HEK293T (cell line): Measurements from ENCODE around the gene TEPSIN.

Experiments
- FOXK2 ChIP-seq: fragments of 450-650 bp; IDR thresholded peaks from 2 replicates; pipeline ENCODE4 v1.6.1; 2016; ENCODE audit warnings: mild to moderate bottlenecking
- FOXM1 ChIP-seq: fragments of 450-650 bp; IDR thresholded peaks from 2 replicates; pipeline ENCODE4 v1.6.1; 2017; ENCODE audit warnings: mild to moderate bottlenecking, borderline replicate concordance
- HDGF ChIP-seq: fragments of 450-650 bp; IDR thresholded peaks from 2 replicates; pipeline ENCODE4 v1.6.1; 2017; ENCODE audit warnings: antibody characterized with exemption, borderline replicate concordance
- L3MBTL2 ChIP-seq: fragments of 450-650 bp; conservative IDR thresholded peaks from 2 replicates; pipeline ENCODE4 v1.6.1; 2016; ENCODE audit warnings: mild to moderate bottlenecking
- LEF1 ChIP-seq: fragments of 450-650 bp; IDR thresholded peaks from 2 replicates; pipeline ENCODE4 v1.6.1; 2017; ENCODE audit warnings: mild to moderate bottlenecking, borderline replicate concordance
- NFRKB ChIP-seq: fragments of 450-650 bp; IDR thresholded peaks from 2 replicates; pipeline ENCODE4 v1.6.1; 2016; ENCODE audit warnings: mild to moderate bottlenecking, moderate library complexity
- SP1 ChIP-seq: fragments of 450-650 bp; IDR thresholded peaks from 2 replicates; pipeline ENCODE4 v1.6.1; 2017
- SUZ12 ChIP-seq: fragments of 450-650 bp; IDR thresholded peaks from 2 replicates; pipeline ENCODE4 v1.6.1; 2016; ENCODE audit warnings: mild to moderate bottlenecking
- TARDBP ChIP-seq: fragments of 450-650 bp; IDR thresholded peaks from 2 replicates; pipeline ENCODE4 v1.6.1; 2016
- TF ChIP-seq, protein P1 (sequence below): fragments of 450-650 bp; IDR thresholded peaks from 2 replicates; pipeline ENCODE4 v1.6.1; 2016

GRCh38 chr17:81218991-81219390 is 19.9 kb downstream of the TEPSIN start:
- TF ChIP-seq HDGF (no peak), LEF1 (no peak), FOXK2 (no peak), NFRKB (no peak), FOXM1 (no peak), TARDBP (no peak), SP1 (no peak), L3MBTL2 (no peak), SUZ12 (no peak)
- TF ChIP-seq, protein P1, sequence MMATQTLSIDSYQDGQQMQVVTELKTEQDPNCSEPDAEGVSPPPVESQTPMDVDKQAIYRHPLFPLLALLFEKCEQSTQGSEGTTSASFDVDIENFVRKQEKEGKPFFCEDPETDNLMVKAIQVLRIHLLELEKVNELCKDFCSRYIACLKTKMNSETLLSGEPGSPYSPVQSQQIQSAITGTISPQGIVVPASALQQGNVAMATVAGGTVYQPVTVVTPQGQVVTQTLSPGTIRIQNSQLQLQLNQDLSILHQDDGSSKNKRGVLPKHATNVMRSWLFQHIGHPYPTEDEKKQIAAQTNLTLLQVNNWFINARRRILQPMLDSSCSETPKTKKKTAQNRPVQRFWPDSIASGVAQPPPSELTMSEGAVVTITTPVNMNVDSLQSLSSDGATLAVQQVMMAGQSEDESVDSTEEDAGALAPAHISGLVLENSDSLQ: no peak
